B cell (primary cell): ENCODE results near the gene BTN2A1. TPM values are rescaled to one million over a fixed set of nuclear protein-coding genes. Genes with fewer than 3 reads are reported as not detected.
"Not testable (repeated sequence)": the region's sequence is repeated elsewhere in the genome, so short reads cannot be mapped to it uniquely, and the experiment has no call there.

ENCODE experiments used
- ATAC-seq: fragments of 200-7000 bp; cut with Tn5 transposase; one replicate; pipeline ENCODE4 v1.10.0; 2021; ENCODE audit warnings: low read depth, mild to moderate bottlenecking, moderate number of reproducible peaks, moderate library complexity
- CTCF ChIA-PET: fragments of 350-600 bp; sonication (Branson Sonifier 250); formaldehyde crosslinking; loops from one replicate; lab custom pipeline; 2021; ENCODE audit warnings: antibody characterized with exemption, inconsistent platforms; lab: Charles Lee
- POLR2A ChIA-PET: fragments of 350-600 bp; sonication (Branson Sonifier 250); formaldehyde crosslinking; loops from one replicate; lab custom pipeline; 2021; ENCODE audit warnings: antibody characterized with exemption; lab: Charles Lee
- DNase-seq: peaks from one replicate; pipeline ENCODE4 v3.0.0; 2013
- H2AFZ ChIP-seq: 2 replicates; pipeline ENCODE4 v1.6.1; 2012; ENCODE audit warnings: mild to moderate bottlenecking, low read depth, low read length; ENCODE audit not compliant: insufficient read depth, poor library complexity, severe bottlenecking
- H3K27ac ChIP-seq, 2 donors: 1 replicate in 1 of 2; 2 replicates in 1 of 2; pipeline ENCODE4 v1.5.1; 2012 to 2013; ENCODE audit warnings: low read length in 2 of 2, mild to moderate bottlenecking in 2 of 2, moderate library complexity in 1 of 2
- H3K27me3 ChIP-seq, 4 experiments: fragments of 200-600 bp in 1 of 4; sonication (generic) in 1 of 4; replicated peaks in 1 of 4; 1 replicate in 2 of 4; 2 replicates in 2 of 4; pipeline versions ENCODE4 v1.6.1 to v1.7.0; 2013 to 2016; ENCODE audit warnings: low read length in 3 of 4, mild to moderate bottlenecking in 2 of 4, mixed read lengths in 1 of 4, moderate library complexity in 1 of 4; ENCODE audit not compliant: insufficient read depth in 4 of 4, control insufficient read depth in 3 of 4; ENCODE audit errors: control extremely low read depth in 1 of 4
- H3K36me3 ChIP-seq, 2 experiments: replicated peaks in 1 of 2; 1 replicate in 1 of 2; 2 replicates in 1 of 2; pipeline versions ENCODE4 v1.6.1 to v1.7.1; 2013; ENCODE audit warnings: low read length in 1 of 2; ENCODE audit not compliant: insufficient read depth in 2 of 2, control insufficient read depth in 1 of 2; ENCODE audit errors: control extremely low read depth in 1 of 2, extremely low read depth in 1 of 2
- H3K4me1 ChIP-seq, 2 donors: fragments of 200-600 bp in 1 of 2; sonication (generic) in 1 of 2; 1 replicate in 1 of 2; 2 replicates in 1 of 2; pipeline versions ENCODE4 v1.5.1 to v1.6.1; 2013 to 2017; ENCODE audit warnings: low read length in 2 of 2; ENCODE audit not compliant: control insufficient read depth in 2 of 2, insufficient read depth in 2 of 2
- H3K4me2 ChIP-seq: replicated peaks from 2 replicates; pipeline ENCODE3; 2012; ENCODE audit warnings: mild to moderate bottlenecking, low read depth, low read length; ENCODE audit not compliant: poor library complexity, severe bottlenecking
- H3K4me3 ChIP-seq, 5 experiments: fragments of 200-600 bp in 1 of 5; sonication (generic) in 1 of 5; 1 replicate in 3 of 5; 2 replicates in 2 of 5; pipeline versions ENCODE4 v1.5.1 to v1.7.0; 2011 to 2016; ENCODE audit warnings: low read length in 4 of 5, mild to moderate bottlenecking in 4 of 5, low read depth in 2 of 5, control low read depth in 1 of 5, moderate library complexity in 1 of 5; ENCODE audit not compliant: insufficient read depth in 1 of 5; ENCODE audit errors: control extremely low read depth in 1 of 5, extremely low read depth in 1 of 5
- H3K79me2 ChIP-seq: fragments of 200-600 bp; sonication (generic); one replicate; pipeline ENCODE4 v1.6.0; 2016; ENCODE audit warnings: low read length; ENCODE audit not compliant: control insufficient read depth, insufficient read depth
- H3K9ac ChIP-seq: fragments of 200-600 bp; sonication (generic); 2 replicates; pipeline ENCODE4 v1.6.1; 2017; ENCODE audit warnings: mild to moderate bottlenecking, low read length, moderate library complexity
- H3K9me3 ChIP-seq, 3 donors: one replicate each; pipeline versions ENCODE4 v1.6.1 to v1.7.1; 2013; ENCODE audit warnings: low read length in 2 of 3; ENCODE audit not compliant: control insufficient read depth in 2 of 3, insufficient read depth in 1 of 3; ENCODE audit errors: control extremely low read depth in 1 of 3
- H4K20me1 ChIP-seq: 2 replicates; pipeline ENCODE4 v1.6.0; 2012; ENCODE audit warnings: mild to moderate bottlenecking, low read length; ENCODE audit not compliant: insufficient read depth, control insufficient read depth, poor library complexity, severe bottlenecking
- H3K27ac Mint-ChIP-seq: one replicate; pipeline ENCODE4 v1.8.0; 2021; ENCODE audit warnings: mixed read lengths
- H3K27me3 Mint-ChIP-seq: one replicate; pipeline ENCODE4 v1.8.0; 2021; ENCODE audit warnings: mixed read lengths
- H3K4me1 Mint-ChIP-seq: one replicate; pipeline ENCODE4 v1.8.0; 2021; ENCODE audit warnings: mixed read lengths
- H3K4me3 Mint-ChIP-seq: one replicate; pipeline ENCODE4 v1.8.0; 2021; ENCODE audit warnings: mixed read lengths
- H3K9me3 Mint-ChIP-seq: one replicate; pipeline ENCODE4 v1.8.0; 2022; ENCODE audit warnings: mixed read lengths; ENCODE audit not compliant: insufficient read depth
- CTCF ChIP-seq: fragments of 200-600 bp; IDR thresholded peaks from one replicate; pipeline ENCODE4 v1.8.0; 2022; ENCODE audit warnings: antibody characterized with exemption, mild to moderate bottlenecking
- EZH2 ChIP-seq: IDR thresholded peaks from 2 replicates; pipeline ENCODE4 v1.6.1; 2012; ENCODE audit warnings: borderline replicate concordance, low read depth, mild to moderate bottlenecking, moderate library complexity, low read length; ENCODE audit not compliant: insufficient read depth, poor library complexity, severe bottlenecking
- WGBS: methylation state at CpG from one replicate; pipeline ENCODE4 v1.1.5; 2013; ENCODE audit warnings: missing lambda C conversion rate; ENCODE audit not compliant: insufficient coverage; 5-methylcytosine and 5-hydroxymethylcytosine counted together
- intact Hi-C: fragments of 100-400 bp; cut with micrococcal nuclease; formaldehyde crosslinking; loops from one replicate; pipeline ENCODE4 v1.10.0; 2022
- polyA plus RNA-seq: library from polyadenylated mRNA; depleted of rRNA; stranded (reverse); fragments of >200 nt; gene quantifications from 2 replicates; pipeline ENCODE4 v1.2.3, GENCODE V29; 2012
- total RNA-seq, 2 donors: library from RNA; stranded (reverse); fragments of 120-200 nt in 1 of 2; gene quantifications; 1 replicate in 1 of 2; 2 replicates in 1 of 2; pipeline versions ENCODE4 v1.2.3 to v1.2.4, GENCODE V29; 2013 to 2022

BTN2A1 gene
- total and polyA plus RNA-seq, 2 donors (not counting 1 experiment from before 2014, with no cell fraction given), result 55.1 to 69.6 TPM

GRCh38 chr6:26502626-26503025, 44.9 kb downstream of the BTN2A1 start:
- Histone ChIP-seq H3K36me3 (no peaks in the 10 kb centered on the region), H3K27me3 (peaks cover 0 to 6% (median 0%) of the 10 kb centered on the region in 4 experiments), H4K20me1 (no peaks in the 10 kb centered on the region), H3K4me2 (peak overlapping the region; percentile 79), H3K79me2 (no peaks in the 10 kb centered on the region), H3K4me1 (peaks cover 18% of the 10 kb centered on the region in 2 donors), H3K9ac (no peak overlapping the region), H3K27ac (no peak overlapping the region), H3K4me3 (no peak overlapping the region), H2AFZ (no peak overlapping the region), H3K9me3 (no peaks in the 10 kb centered on the region)
- Mint-ChIP-seq H3K4me1 (peaks cover 21% of the 10 kb centered on the region), H3K9me3 (no peaks in the 10 kb centered on the region), H3K27ac (no peak overlapping the region), H3K27me3 (no peaks in the 10 kb centered on the region), H3K4me3 (no peak overlapping the region)
- ChIA-PET CTCF (interaction anchor here (1.2 kb wide), 1 partner anchor 51 kb away, joined by 3 read pairs; no protein-coding TSS in a partner anchor), POLR2A (interaction anchor here (1.4 kb wide), 1 partner anchor 35 kb away, joined by 6 read pairs; no protein-coding TSS in a partner anchor)
- TF ChIP-seq EZH2 (no peak), CTCF (no peak)
- intact Hi-C loops, result loop anchor here (2.0 kb wide), 1 partner anchor 18 kb away; no protein-coding TSS in a partner anchor
- WGBS, result no CpG with 5 or more reads among the region's 3 CpGs
- ATAC-seq (no peak), DNase-seq (no peak)

GRCh38 chr6:26507658-26508057, 49.9 kb downstream of the BTN2A1 start:
- intact Hi-C loops, result no loop called here
- TF ChIP-seq EZH2 (no peak), CTCF (no peak)
- no peaks in the 10 kb centered on the region for H3K9me3 ChIP-seq

GRCh38 chr6:26511033-26511432, 53.3 kb downstream of the BTN2A1 start:
- ATAC-seq, H3K27me3 Mint-ChIP-seq, H3K4me2 ChIP-seq, H3K27ac Mint-ChIP-seq, H3K9me3 Mint-ChIP-seq, POLR2A ChIA-PET, H4K20me1 ChIP-seq, H3K27me3 ChIP-seq, CTCF ChIA-PET, H2AFZ ChIP-seq, H3K27ac ChIP-seq, H3K9me3 ChIP-seq, intact Hi-C loops, DNase-seq, H3K4me1 Mint-ChIP-seq, H3K4me3 Mint-ChIP-seq, H3K4me1 ChIP-seq, H3K36me3 ChIP-seq, H3K9ac ChIP-seq, H3K79me2 ChIP-seq, H3K4me3 ChIP-seq: not testable (repeated sequence)
- WGBS, result 94% methylated on average over 4 of the region's 8 CpGs

More at GRCh38 chr6:26507658-26508057, 49.9 kb downstream of the BTN2A1 start:
- POLR2A ChIA-PET, result no interaction called here
- Histone ChIP-seq H3K9ac (no peak overlapping the region), H3K36me3 (no peaks in the 10 kb centered on the region), H3K79me2 (no peaks in the 10 kb centered on the region), H3K27ac (no peak overlapping the region), H2AFZ (no peak overlapping the region), H4K20me1 (no peaks in the 10 kb centered on the region), H3K4me3 (no peak overlapping the region), H3K4me1 (peaks cover under 1 to 2% of the 10 kb centered on the region in 2 donors), H3K4me2 (no peak overlapping the region), H3K27me3 (no peaks in the 10 kb centered on the region)
- H3K27ac Mint-ChIP-seq, result no peak overlapping the region
- WGBS, result no CpG with 5 or more reads among the region's 3 CpGs
- CTCF ChIA-PET, result no interaction called here
- peaks cover under 1% of the 10 kb centered on the region for H3K4me1 Mint-ChIP-seq
- H3K27me3 Mint-ChIP-seq, result no peaks in the 10 kb centered on the region
- ATAC-seq, result no peak
- DNase-seq, result no peak
- H3K9me3 Mint-ChIP-seq, result no peaks in the 10 kb centered on the region
- no peak overlapping the region for H3K4me3 Mint-ChIP-seq
